ENCODE data around the gene DEFB113.
"Not testable (repeated sequence)": the region's sequence is repeated elsewhere in the genome, so short reads cannot be mapped to it uniquely, and the experiment has no call there.

The DEFB113 gene

GRCh38 chr6:49946835-49947234 is 22.6 kb downstream of the DEFB113 start:
- TF ChIP-seq POLR2A (IDR thresholded peaks at IDR 0.05; ENCODE audit: low read depth, low read length), result no peak
- TF ChIP-seq PAX5 (IDR thresholded peaks at IDR 0.05; ENCODE audit: insufficient read depth, low read length, severe bottlenecking), result no peak
- TF ChIP-seq SPI1 (IDR thresholded peaks at IDR 0.05; ENCODE audit: low read depth, low read length), result no peak
- no peak for TF ChIP-seq TAF1 (IDR thresholded peaks at IDR 0.05; ENCODE audit: low read depth, low read length)
- no peak for TF ChIP-seq POU2F2 (IDR thresholded peaks at IDR 0.05; ENCODE audit: low read depth, low read length)
- TF ChIP-seq POLR2AphosphoS5 (IDR thresholded peaks at IDR 0.05; ENCODE audit: low read depth, low read length), result no peak
- DNase-seq (ENCODE audit: insufficient read length, low spot score) (no peak), FAIRE-seq (no peak)

GRCh38 chr6:49944068-49944467 is 25.4 kb downstream of the DEFB113 start:
- not testable (repeated sequence) for FAIRE-seq; DNase-seq (ENCODE audit: insufficient read length, low spot score)

DNA sequence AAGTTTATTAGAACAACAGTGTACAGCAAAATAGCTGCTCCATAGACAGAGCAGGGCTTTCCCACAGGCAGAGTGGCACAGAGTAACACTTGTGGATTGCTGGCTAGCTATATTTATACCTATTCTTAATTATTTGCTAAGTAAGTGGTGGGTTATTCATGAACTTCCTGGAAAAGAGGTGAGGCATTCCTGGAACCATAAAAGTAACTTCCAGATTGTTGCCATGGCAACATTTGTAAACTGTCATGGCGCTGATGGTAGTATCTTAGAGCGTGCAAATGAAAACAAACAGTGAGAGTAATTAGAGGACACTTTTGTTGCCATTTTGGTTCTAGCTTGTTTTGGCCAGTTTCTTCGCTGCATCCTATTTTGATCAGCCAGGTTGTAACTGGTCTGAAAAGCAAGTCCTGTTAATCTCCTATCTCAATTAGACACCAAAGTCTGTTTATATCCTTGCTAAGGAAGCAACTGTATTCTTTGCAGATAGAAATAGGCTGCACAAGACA is 29.4 kb downstream of the DEFB113 start:
- TF ChIP-seq POLR2AphosphoS5 (IDR thresholded peaks at IDR 0.05; ENCODE audit: low read depth, low read length), result no peak
- no peak for TF ChIP-seq SPI1 (IDR thresholded peaks at IDR 0.05; ENCODE audit: low read depth, low read length)
- no peak for TF ChIP-seq POLR2A (IDR thresholded peaks at IDR 0.05; ENCODE audit: low read depth, low read length)
- TF ChIP-seq PAX5 (IDR thresholded peaks at IDR 0.05; ENCODE audit: insufficient read depth, low read length, severe bottlenecking), result no peak
- no peak for TF ChIP-seq TAF1 (IDR thresholded peaks at IDR 0.05; ENCODE audit: low read depth, low read length)
- TF ChIP-seq POU2F2 (IDR thresholded peaks at IDR 0.05; ENCODE audit: low read depth, low read length), result no peak
- FAIRE-seq, result no peak
- no peak for DNase-seq (ENCODE audit: insufficient read length, low spot score)

DNA sequence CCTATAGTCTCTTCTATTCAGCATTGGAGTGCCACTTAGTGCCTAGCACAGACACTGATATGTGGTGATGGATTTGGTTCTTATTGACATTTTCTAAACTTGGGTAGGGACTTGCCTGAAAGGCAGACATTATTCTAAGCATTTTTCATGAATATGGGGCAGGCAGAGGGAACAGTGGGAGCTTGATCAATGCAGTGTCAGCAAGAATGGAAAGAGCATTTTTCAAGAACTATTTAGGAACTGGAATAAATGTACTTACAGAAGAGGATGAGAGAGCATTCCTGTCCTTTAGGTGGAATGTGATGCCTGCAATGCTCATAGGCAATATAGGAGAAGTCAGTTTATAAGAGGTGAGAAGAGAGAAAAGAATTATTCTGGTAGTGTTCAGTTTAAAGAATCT is 31.6 kb downstream of the DEFB113 start:
- no peak for DNase-seq (ENCODE audit: insufficient read length, low spot score)
- no peak for FAIRE-seq

GRCh38 chr6:49937017-49937416 is 32.4 kb downstream of the DEFB113 start:
- TF ChIP-seq PAX5 (IDR thresholded peaks at IDR 0.05; ENCODE audit: insufficient read depth, low read length, severe bottlenecking) (no peak), TAF1 (IDR thresholded peaks at IDR 0.05; ENCODE audit: low read depth, low read length) (no peak), POLR2AphosphoS5 (IDR thresholded peaks at IDR 0.05; ENCODE audit: low read depth, low read length) (no peak), SPI1 (IDR thresholded peaks at IDR 0.05; ENCODE audit: low read depth, low read length) (no peak), POU2F2 (IDR thresholded peaks at IDR 0.05; ENCODE audit: low read depth, low read length) (no peak), POLR2A (IDR thresholded peaks at IDR 0.05; ENCODE audit: low read depth, low read length) (no peak)
- DNase-seq (ENCODE audit: insufficient read length, low spot score), result no peak
- no peak for FAIRE-seq

More for the DNA sequence above, 31.6 kb downstream of the DEFB113 start:
- TF ChIP-seq POLR2AphosphoS5 (IDR thresholded peaks at IDR 0.05; ENCODE audit: low read depth, low read length), result no peak
- TF ChIP-seq SPI1 (IDR thresholded peaks at IDR 0.05; ENCODE audit: low read depth, low read length), result no peak
- TF ChIP-seq TAF1 (IDR thresholded peaks at IDR 0.05; ENCODE audit: low read depth, low read length), result no peak
- TF ChIP-seq PAX5 (IDR thresholded peaks at IDR 0.05; ENCODE audit: insufficient read depth, low read length, severe bottlenecking), result no peak
- no peak for TF ChIP-seq POLR2A (IDR thresholded peaks at IDR 0.05; ENCODE audit: low read depth, low read length)
- TF ChIP-seq POU2F2 (IDR thresholded peaks at IDR 0.05; ENCODE audit: low read depth, low read length), result no peak

DNA sequence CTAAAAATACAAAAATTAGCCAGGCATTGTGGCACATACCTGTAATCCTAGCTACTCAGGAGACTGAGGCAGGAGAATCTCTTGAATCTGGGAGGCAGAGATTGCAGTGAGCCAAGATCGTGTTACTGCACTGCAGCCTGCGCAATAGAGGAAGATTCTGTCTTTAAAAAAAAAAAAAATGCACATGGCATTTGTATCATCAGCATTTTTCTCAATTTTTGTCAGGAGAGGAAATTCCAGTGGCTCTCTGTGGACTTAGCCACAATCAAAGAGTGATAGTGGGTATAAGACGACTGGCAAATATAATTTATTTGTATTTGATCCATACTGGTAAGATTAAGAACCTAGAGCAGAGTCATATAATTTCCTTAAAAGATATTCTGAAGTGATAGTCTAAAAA is 34.0 kb downstream of the DEFB113 start:
- TF ChIP-seq TAF1 (IDR thresholded peaks at IDR 0.05; ENCODE audit: low read depth, low read length), result no peak
- DNase-seq (ENCODE audit: insufficient read length, low spot score) (no peak), FAIRE-seq (no peak)

DNA sequence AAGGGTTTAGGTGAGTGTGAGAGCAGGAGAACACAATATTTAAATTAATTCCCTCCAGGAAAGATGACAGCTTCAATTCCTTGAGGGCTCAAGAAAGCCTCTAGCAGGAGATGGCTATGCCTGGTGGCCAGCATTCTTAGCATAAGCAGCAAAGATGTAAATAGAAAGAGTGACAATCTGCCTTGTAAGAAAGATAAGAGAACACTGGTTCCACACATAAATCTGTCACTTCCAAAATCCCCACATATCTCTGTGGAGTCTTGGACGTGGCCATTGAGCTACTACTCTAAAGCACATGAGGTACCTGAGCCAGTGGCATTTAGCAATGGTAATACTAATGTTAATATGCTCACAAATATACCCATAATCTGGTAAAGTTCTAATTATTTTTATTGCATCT is 34.7 kb downstream of the DEFB113 start:
- FAIRE-seq (no peak), DNase-seq (ENCODE audit: insufficient read length, low spot score) (no peak)
- TF ChIP-seq POLR2A (IDR thresholded peaks at IDR 0.05; ENCODE audit: low read depth, low read length) (no peak), POU2F2 (IDR thresholded peaks at IDR 0.05; ENCODE audit: low read depth, low read length) (no peak), SPI1 (IDR thresholded peaks at IDR 0.05; ENCODE audit: low read depth, low read length) (no peak)

DNA sequence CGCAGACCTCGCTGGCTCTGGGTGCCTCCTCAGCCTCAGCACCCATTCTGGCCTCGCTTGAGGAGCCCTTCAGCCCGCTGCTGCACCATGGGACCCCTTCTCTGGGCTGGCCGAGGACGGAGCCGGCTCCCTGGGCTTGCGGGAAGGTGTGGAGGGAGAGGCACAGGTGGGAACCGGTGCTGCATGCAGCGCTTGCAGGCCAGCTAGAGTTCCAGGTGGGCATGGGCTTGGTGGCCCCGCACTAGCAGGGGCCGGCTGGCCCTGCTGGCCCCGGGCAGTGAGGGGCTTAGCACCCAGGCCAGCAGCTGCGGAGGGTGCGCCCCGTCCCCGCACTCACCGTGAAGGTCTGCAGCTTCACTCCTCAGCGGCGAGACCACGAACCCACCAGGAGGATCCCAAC is 35.9 kb downstream of the DEFB113 start:
- DNase-seq (ENCODE audit: insufficient read length, low spot score), result no peak
- FAIRE-seq, result no peak
- TF ChIP-seq POLR2A (IDR thresholded peaks at IDR 0.05; ENCODE audit: low read depth, low read length) (no peak), TAF1 (IDR thresholded peaks at IDR 0.05; ENCODE audit: low read depth, low read length) (no peak), SPI1 (IDR thresholded peaks at IDR 0.05; ENCODE audit: low read depth, low read length) (no peak), POLR2AphosphoS5 (IDR thresholded peaks at IDR 0.05; ENCODE audit: low read depth, low read length) (no peak), PAX5 (IDR thresholded peaks at IDR 0.05; ENCODE audit: insufficient read depth, low read length, severe bottlenecking) (no peak), POU2F2 (IDR thresholded peaks at IDR 0.05; ENCODE audit: low read depth, low read length) (no peak)

DNA sequence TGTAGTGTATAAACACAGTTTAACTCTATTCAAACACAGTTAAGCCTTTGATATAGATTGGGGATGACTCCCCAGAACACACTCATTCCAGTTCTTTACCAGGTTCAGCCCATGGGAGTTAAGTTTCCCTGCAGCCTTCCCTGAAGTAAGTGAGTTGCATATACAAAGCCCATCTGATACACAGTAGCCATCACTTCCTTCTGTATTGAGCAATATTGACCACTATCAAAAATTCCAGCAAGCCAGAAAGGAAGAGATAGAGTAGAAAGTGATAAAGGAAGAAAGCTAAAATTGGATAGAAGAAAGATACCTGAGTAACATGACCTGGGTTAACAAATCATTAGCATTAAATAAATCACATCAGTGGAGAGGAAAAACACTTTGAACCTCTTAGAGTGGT is 40.1 kb downstream of the DEFB113 start:
- FAIRE-seq, result no peak
- DNase-seq (ENCODE audit: insufficient read length, low spot score), result no peak

DNA sequence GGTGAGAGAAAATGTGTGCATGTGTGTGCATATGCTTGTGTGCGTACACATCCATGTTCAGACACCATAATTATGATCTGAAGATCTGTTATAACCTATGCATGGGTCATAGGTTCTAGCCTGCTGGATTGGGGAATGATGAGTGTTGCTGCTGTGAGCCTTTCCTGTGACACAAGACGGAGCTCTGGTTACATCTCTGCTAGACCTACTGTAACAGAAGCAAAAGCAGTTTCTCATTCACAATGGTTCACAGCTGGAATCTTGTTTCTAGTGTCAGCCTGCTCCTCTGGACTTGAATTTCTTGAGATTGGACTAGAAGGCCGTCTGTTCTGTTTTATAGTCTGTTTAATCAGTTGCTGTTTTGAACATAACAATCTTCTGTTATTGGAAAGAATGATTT is 45.6 kb downstream of the DEFB113 start:
- FAIRE-seq (no peak), DNase-seq (ENCODE audit: insufficient read length, low spot score) (no peak)
- TF ChIP-seq POU2F2 (IDR thresholded peaks at IDR 0.05; ENCODE audit: low read depth, low read length) (no peak), SPI1 (IDR thresholded peaks at IDR 0.05; ENCODE audit: low read depth, low read length) (no peak), PAX5 (IDR thresholded peaks at IDR 0.05; ENCODE audit: insufficient read depth, low read length, severe bottlenecking) (no peak), POLR2AphosphoS5 (IDR thresholded peaks at IDR 0.05; ENCODE audit: low read depth, low read length) (no peak), TAF1 (IDR thresholded peaks at IDR 0.05; ENCODE audit: low read depth, low read length) (no peak), POLR2A (IDR thresholded peaks at IDR 0.05; ENCODE audit: low read depth, low read length) (no peak)

More for the DNA sequence above, 40.1 kb downstream of the DEFB113 start:
- TF ChIP-seq POLR2AphosphoS5 (IDR thresholded peaks at IDR 0.05; ENCODE audit: low read depth, low read length), result no peak
- no peak for TF ChIP-seq SPI1 (IDR thresholded peaks at IDR 0.05; ENCODE audit: low read depth, low read length)
- TF ChIP-seq TAF1 (IDR thresholded peaks at IDR 0.05; ENCODE audit: low read depth, low read length), result no peak
- TF ChIP-seq PAX5 (IDR thresholded peaks at IDR 0.05; ENCODE audit: insufficient read depth, low read length, severe bottlenecking), result no peak
- no peak for TF ChIP-seq POU2F2 (IDR thresholded peaks at IDR 0.05; ENCODE audit: low read depth, low read length)
- TF ChIP-seq POLR2A (IDR thresholded peaks at IDR 0.05; ENCODE audit: low read depth, low read length), result no peak

All from GM12891 (cell line).